HG03175 (cell line): ENCODE measurements around the gene ATP6V1F.
A peak's percentile ranks its signal among the peaks of the same experiment; 100 is the strongest.

Experiments
- ATAC-seq: cut with Tn5 transposase; IDR thresholded peaks from one replicate; pipeline ENCODE4 v1.9.1; 2021; ENCODE audit warnings: mild to moderate bottlenecking, moderate library complexity; ENCODE audit not compliant: unreplicated experiment

Gene ATP6V1F, protein sequence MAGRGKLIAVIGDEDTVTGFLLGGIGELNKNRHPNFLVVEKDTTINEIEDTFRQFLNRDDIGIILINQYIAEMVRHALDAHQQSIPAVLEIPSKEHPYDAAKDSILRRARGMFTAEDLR

GRCh38 chr7:128862571-128863432, at the start of gene ATP6V1F:
Gene ATP6V1F, plus strand, starts transcription at chr7:128862856. Its CDS starts 49 bp downstream, at chr7:128862905.
- peak; percentile 86 for ATAC-seq

DNA sequence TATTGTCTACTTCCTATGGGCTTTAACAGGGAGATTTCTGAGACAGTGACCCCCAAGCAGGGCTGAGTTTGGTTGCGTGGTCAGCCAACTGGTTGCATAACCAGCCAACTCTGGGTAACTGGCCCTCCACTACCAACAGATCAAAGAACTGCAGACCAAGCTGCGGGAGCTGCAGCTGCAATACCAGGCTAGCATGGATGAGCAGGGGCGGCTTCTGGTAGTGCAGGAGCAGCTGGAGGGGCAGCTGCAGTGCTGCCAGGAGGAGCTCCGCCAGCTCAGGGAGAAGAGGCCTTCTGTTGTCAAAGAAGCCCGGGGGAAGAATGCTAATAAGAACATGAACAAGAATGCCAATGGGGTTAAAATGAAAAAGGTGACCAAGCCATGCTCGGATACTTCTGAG, 48.2 kb upstream of the ATP6V1F start:
- no peak for ATAC-seq

GRCh38 chr7:128815289-128815942, 47.2 kb upstream of the ATP6V1F start:
- ATAC-seq, result no peak

DNA sequence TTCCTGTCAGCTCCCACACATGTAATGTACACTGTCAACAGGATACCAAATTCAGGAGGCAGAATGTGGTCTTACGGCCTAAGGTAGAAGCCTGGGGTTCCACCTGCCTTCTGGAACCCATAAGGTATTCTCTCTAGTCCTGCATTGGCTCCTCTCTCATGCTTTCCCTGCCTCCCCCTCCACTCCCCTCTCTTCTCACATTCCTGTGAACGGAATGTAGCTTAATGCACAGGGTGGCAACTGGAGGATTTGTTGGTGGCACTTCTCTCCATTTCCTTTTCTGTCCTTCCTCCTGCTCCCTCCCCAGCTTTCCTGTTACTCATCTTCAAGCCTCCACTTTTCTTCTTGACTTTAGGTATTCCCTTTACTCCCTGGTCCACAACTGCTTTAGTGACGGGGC, 44.0 kb upstream of the ATP6V1F start:
- no peak for ATAC-seq

DNA sequence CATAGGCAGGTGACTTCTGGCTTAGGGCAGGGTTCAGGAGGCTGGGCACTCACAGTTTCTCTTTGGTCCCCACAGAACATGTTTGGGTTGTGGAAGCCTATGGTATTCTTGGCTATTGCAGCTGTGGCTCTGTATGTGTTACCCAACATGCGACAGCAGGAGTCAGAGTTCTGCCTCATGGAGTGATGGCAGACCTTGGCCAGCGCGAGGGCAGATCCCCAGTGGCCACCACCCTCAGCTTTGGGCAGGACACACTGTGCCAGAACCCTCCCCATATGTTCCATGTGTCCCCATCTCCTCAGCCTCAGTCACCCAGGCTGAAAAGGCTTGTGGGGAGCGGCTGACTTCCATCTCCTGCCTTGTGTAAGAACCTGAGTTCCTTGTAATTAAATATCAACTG, 40.9 kb upstream of the ATP6V1F start:
- no peak for ATAC-seq

GRCh38 chr7:128826512-128826911, 36.1 kb upstream of the ATP6V1F start:
- no peak for ATAC-seq

GRCh38 chr7:128826916-128827247, 35.8 kb upstream of the ATP6V1F start:
- no peak for ATAC-seq

DNA sequence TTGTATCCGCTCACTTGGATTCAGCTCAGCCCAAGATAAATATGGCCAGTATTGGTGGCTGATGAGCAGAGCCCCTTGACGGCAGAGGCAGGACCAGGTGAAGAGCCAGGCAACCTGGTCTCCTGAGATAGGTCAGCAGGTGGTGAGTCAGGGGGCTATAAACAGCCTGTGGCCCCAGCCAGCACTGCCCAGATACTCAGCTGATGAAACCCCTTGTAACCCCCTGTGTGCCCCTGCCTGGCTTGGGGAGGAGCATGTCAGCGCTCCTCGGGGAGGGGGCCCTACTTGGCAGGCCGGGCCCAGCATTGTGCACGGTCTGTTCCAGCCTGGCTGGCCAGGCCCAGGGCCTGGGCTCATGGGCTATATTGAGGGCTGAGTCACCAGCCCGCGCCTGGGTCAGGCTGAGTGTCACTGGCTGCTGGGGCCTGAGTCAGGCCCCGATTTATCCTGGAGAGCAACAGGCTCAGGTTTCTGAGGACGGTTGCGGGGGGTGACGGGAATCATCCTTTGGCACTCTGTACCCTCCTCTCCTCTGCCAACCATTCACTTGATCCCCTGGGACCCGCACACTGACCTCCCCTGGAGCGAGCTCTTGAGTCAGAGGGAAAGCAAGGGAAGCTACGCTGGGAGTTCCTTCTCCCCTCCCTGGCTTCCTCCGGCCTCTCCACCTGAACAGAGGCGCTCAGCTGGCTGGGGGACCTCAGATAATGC, 35.3 kb upstream of the ATP6V1F start:
- no peak for ATAC-seq

- ATAC-seq, result no peak
Observed at GRCh38 chr7:128827971-128828711, 34.5 kb upstream of the ATP6V1F start.

GRCh38 chr7:128829391-128830166, 33.1 kb upstream of the ATP6V1F start:
- ATAC-seq, result no peak

- no peak for ATAC-seq
Observed at GRCh38 chr7:128830231-128831177, 32.2 kb upstream of the ATP6V1F start, which contains the start of gene FLNC. Gene FLNC, plus strand, starts transcription at chr7:128830406. Its CDS starts 232 bp downstream, at chr7:128830638.

DNA sequence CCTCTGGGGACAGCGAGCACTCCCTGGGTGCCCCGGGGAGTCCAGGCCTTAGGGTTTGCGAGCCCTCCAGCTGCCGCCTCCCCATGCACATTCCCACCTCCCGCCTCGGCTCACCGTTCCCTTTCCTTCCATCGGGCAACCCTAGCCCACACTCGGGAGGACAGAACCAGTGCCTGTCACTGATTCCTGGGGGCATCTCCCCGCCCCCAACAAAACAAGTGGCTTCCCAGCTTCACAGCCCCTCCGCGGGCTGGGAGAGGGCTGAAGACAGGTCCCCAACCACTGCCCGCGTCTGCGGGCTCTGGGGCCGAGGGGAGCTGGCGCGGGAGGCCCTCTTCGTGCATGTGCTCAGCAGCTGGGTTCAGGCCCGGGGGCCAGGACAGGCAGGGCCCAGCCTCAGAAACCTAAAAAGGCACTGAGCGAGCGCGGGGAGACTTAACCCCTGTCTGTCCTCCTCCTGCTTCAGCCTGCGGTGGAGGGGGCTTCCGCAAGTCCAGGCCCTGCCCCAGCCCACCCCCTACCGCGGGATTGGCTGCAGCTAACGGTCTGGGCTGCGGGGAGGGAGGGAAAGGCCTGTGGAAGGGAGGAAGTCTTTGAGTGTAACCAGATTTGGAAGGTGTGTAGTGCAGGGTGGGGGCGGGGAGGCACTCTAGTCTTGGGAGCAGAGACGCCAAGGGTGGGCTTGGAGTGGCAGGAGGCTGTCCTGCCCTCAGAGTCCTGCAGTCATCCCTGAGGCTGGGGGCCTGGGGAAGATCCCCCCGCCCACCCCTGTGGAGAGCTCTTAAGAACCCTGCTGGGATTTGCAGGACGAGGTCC, 31.3 kb upstream of the ATP6V1F start:
- no peak for ATAC-seq

GRCh38 chr7:128831994-128832879, 30.4 kb upstream of the ATP6V1F start:
- ATAC-seq, result no peak

DNA sequence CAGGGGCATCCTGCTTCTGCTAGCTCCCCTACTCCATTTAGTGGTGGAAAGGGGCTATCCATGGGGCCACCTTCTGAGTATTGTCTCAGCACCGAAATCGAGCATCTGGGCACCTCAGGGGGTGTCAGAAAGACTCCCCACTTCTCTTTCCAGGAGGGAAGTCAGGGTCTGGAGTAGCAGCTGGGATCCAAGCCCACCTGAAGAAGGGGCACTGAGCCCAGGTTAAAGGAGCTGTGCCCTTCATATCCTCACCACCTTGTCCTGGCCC, 29.8 kb upstream of the ATP6V1F start:
- no peak for ATAC-seq

- ATAC-seq, result no peak
Observed at GRCh38 chr7:128833148-128833945, 29.3 kb upstream of the ATP6V1F start.

DNA sequence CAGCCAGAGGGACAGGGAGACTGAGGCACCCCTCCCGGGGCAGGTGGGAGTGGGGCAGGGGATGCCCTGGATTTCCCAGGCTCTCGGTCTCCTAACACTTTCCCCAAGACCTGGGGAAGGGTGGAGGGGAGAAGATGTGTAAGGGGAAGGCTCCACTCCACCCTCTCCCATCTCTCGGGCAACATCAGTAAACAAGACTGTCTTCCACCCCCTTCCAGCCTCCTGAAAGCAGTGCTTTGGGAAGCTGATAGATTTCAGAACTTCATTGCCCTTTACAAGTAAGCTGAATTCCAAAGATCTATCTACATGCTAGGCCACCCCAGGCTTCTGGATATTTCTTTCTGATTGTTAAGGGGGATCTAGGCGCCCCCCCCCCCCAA, 28.7 kb upstream of the ATP6V1F start:
- no peak for ATAC-seq
